ENCODE measurements around the gene ZNF107. TPM values are rescaled to one million over a fixed set of nuclear protein-coding genes. Genes with fewer than 3 reads are reported as not detected.

Gene ZNF107
- polyA plus RNA-seq, 3 donors, result 0.44 to 0.89 (median 0.65) TPM

- H3K27me3 Mint-ChIP-seq (ENCODE audit: low read depth in 3 of 3), result peaks cover 0 to 1% (median 0%) of the 10 kb centered on the region in 3 donors
- Histone ChIP-seq H3K4me3 (replicated peaks in 1 of 3; ENCODE audit: low read depth in 2 of 3, low read length in 3 of 3) (peak overlapping the region; percentile 76 to 93 (median 90)), H3K79me2 (ENCODE audit: insufficient read depth, low read length) (peaks cover 47% of the 10 kb centered on the region), H3K4me1 (ENCODE audit: control insufficient read depth in 1 of 2, insufficient read depth in 2 of 2, low read length in 2 of 2) (peaks cover 12% of the 10 kb centered on the region in 2 donors), H3K27me3 (ENCODE audit: control insufficient read depth in 2 of 2, insufficient read depth in 2 of 2, low read length in 2 of 2) (no peaks in the 10 kb centered on the region), H3K9me3 (replicated peaks in 1 of 2; ENCODE audit: control insufficient read depth in 1 of 2, insufficient read depth in 1 of 2, low read length in 2 of 2) (peaks cover 22 to 26% of the 10 kb centered on the region in 2 donors), H3K36me3 (replicated peaks in 1 of 2; ENCODE audit: control insufficient read depth in 1 of 2, insufficient read depth in 2 of 2, low read length in 2 of 2) (peaks cover 18 to 27% of the 10 kb centered on the region in 2 donors), H2AFZ (ENCODE audit: insufficient read depth, low read depth, low read length, poor library complexity, severe bottlenecking) (peak overlapping the region; percentile 92), H3K9ac (ENCODE audit: insufficient read depth, low read length, poor library complexity, severe bottlenecking) (peak overlapping the region; percentile 84), H3K27ac (ENCODE audit: low read depth in 1 of 2, low read length in 2 of 2) (peak overlapping the region; percentile 76 to 77), H4K20me1 (ENCODE audit: insufficient read depth, low read length) (no peaks in the 10 kb centered on the region), H3K4me2 (replicated peaks; ENCODE audit: extremely low read depth, low read length, poor library complexity, severe bottlenecking) (peak overlapping the region; percentile 74)
- WGBS (ENCODE audit: insufficient coverage), result no CpG with 5 or more reads among the region's 2 CpGs
- peaks cover 22 to 34% of the 10 kb centered on the region in 2 donors for H3K36me3 Mint-ChIP-seq
- H3K9me3 Mint-ChIP-seq, result peaks cover 23 to 57% (median 35%) of the 10 kb centered on the region in 7 donors
- no peak for TF ChIP-seq CTCF (IDR thresholded peaks at IDR 0.05)
- intact Hi-C loops (cut with micrococcal nuclease), result loop anchor here (5.0 to 10.0 kb wide), 3 partner anchors 104 to 708 kb away; partner anchors contain the start of genes ZNF680 (in 1 of the 2), ZNF736 (in 1 of the 2) and ZNF92 (in 1 of the 2)
- DNase-seq, result no peak
- peak overlapping the region; percentile 96 to 98 for H3K4me3 Mint-ChIP-seq
- H3K27ac Mint-ChIP-seq, result peak overlapping the region; percentile 68 to 95 (median 91)
- peaks cover 17% of the 10 kb centered on the region for H3K4me1 Mint-ChIP-seq
These were observed 724 bp downstream of the ZNF107 start for GRCh38 chr7:64666663-64667050.

GRCh38 chr7:64667311-64667710 lies 1.4 kb downstream of the ZNF107 start:
- intact Hi-C loops (cut with micrococcal nuclease), result loop anchor here (5.0 to 10.0 kb wide), 3 partner anchors 105 to 707 kb away; partner anchors contain the start of genes ZNF680 (in 1 of the 2), ZNF736 (in 1 of the 2) and ZNF92 (in 1 of the 2)
- Histone ChIP-seq H3K9ac (ENCODE audit: insufficient read depth, low read length, poor library complexity, severe bottlenecking) (no peak overlapping the region), H3K79me2 (ENCODE audit: insufficient read depth, low read length) (peaks cover 48% of the 10 kb centered on the region), H3K4me1 (ENCODE audit: control insufficient read depth in 1 of 2, insufficient read depth in 2 of 2, low read length in 2 of 2) (peaks cover 12% of the 10 kb centered on the region in 2 donors), H3K36me3 (replicated peaks in 1 of 2; ENCODE audit: control insufficient read depth in 1 of 2, insufficient read depth in 2 of 2, low read length in 2 of 2) (peaks cover 18 to 32% of the 10 kb centered on the region in 2 donors), H4K20me1 (ENCODE audit: insufficient read depth, low read length) (no peaks in the 10 kb centered on the region), H3K9me3 (replicated peaks in 1 of 2; ENCODE audit: control insufficient read depth in 1 of 2, insufficient read depth in 1 of 2, low read length in 2 of 2) (peaks cover 27 to 28% of the 10 kb centered on the region in 2 donors), H3K4me3 (replicated peaks in 1 of 3; ENCODE audit: low read depth in 2 of 3, low read length in 3 of 3) (no peak overlapping the region), H3K27ac (ENCODE audit: low read depth in 1 of 2, low read length in 2 of 2) (no peak overlapping the region), H2AFZ (ENCODE audit: insufficient read depth, low read depth, low read length, poor library complexity, severe bottlenecking) (no peak overlapping the region), H3K4me2 (replicated peaks; ENCODE audit: extremely low read depth, low read length, poor library complexity, severe bottlenecking) (no peak overlapping the region), H3K27me3 (ENCODE audit: control insufficient read depth in 2 of 2, insufficient read depth in 2 of 2, low read length in 2 of 2) (no peaks in the 10 kb centered on the region)
- Mint-ChIP-seq H3K4me1 (peaks cover 17% of the 10 kb centered on the region), H3K9me3 (peaks cover 21 to 63% (median 37%) of the 10 kb centered on the region in 7 donors), H3K27me3 (ENCODE audit: low read depth in 3 of 3) (peaks cover 0 to 1% (median 0%) of the 10 kb centered on the region in 3 donors), H3K4me3 (no peak overlapping the region), H3K27ac (peak overlapping the region in 3 of 7 donors; percentile 35 to 81 (median 52)), H3K36me3 (peaks cover 22 to 39% of the 10 kb centered on the region in 2 donors)
- no peak for TF ChIP-seq CTCF (IDR thresholded peaks at IDR 0.05)
- no peak for DNase-seq
- WGBS (ENCODE audit: insufficient coverage), result no CpG with 5 or more reads among the region's 2 CpGs
